Adrenal gland (tissue), 12 donors: ENCODE data around the gene GALK1. TPM values are rescaled to one million over a fixed set of nuclear protein-coding genes. Genes with fewer than 3 reads are reported as not detected.

ENCODE experiments used
- DNase-seq, 7 donors: peaks; one replicate each; pipeline ENCODE4 v3.0.0-alpha.2; 2019 to 2020
- H3K27ac ChIP-seq, 5 donors: fragments of 200-600 bp; sonication (generic) in 4 of 5; 1 replicate in 3 of 5; 2 replicates in 2 of 5; pipeline versions ENCODE4 v1.5.1 to v1.8.0; 2016 to 2020; ENCODE audit warnings: mild to moderate bottlenecking in 1 of 5
- H3K27me3 ChIP-seq: fragments of 200-600 bp; 2 replicates; pipeline ENCODE4 v1.8.0; 2021
- H3K36me3 ChIP-seq, 2 donors: fragments of 200-600 bp; replicated peaks in 1 of 2; 1 replicate in 1 of 2; 2 replicates in 1 of 2; pipeline versions ENCODE4 v1.5.1 to v1.8.0; 2018 to 2022
- H3K4me1 ChIP-seq, 2 donors: fragments of 200-600 bp; replicated peaks in 1 of 2; 1 replicate in 1 of 2; 2 replicates in 1 of 2; pipeline versions ENCODE4 v1.5.1 to v1.8.0; 2018 to 2021
- H3K4me3 ChIP-seq, 4 donors: fragments of 200-600 bp; sonication (generic) in 3 of 4; one replicate each; pipeline ENCODE4 v1.5.1; 2016 to 2018
- H3K9me3 ChIP-seq, 3 donors: fragments of 200-600 bp; sonication (generic) in 1 of 3; replicated peaks in 1 of 3; 1 replicate in 2 of 3; 2 replicates in 1 of 3; pipeline versions ENCODE4 v1.5.1 to v1.8.0; 2016 to 2021
- CTCF ChIP-seq, 6 experiments: fragments of 450-650 bp in 4 of 6; fragments of 200-600 bp in 2 of 6; sonication (generic) in 1 of 6; IDR thresholded peaks; 1 replicate in 5 of 6; 2 replicates in 1 of 6; pipeline versions ENCODE4 v1.5.1 to v1.8.0; 2016 to 2021; ENCODE audit warnings: antibody characterized with exemption in 6 of 6, mild to moderate bottlenecking in 2 of 6, moderate library complexity in 1 of 6
- POLR2A ChIP-seq, 2 donors: fragments of 450-650 bp; IDR thresholded peaks; one replicate each; pipeline ENCODE4 v1.6.1; 2017; ENCODE audit warnings: antibody characterized with exemption in 2 of 2, mild to moderate bottlenecking in 2 of 2, moderate library complexity in 1 of 2
- WGBS, 4 donors: extraction: QIAGEN DNeasy Blood & Tissue Kit in 2 of 4; methylation state at CpG; one replicate each; pipeline versions ENCODE4 v1.1.5 to v1.1.7; 2013 to 2017; 5-methylcytosine and 5-hydroxymethylcytosine counted together
- intact Hi-C, 2 donors: fragments of 100-400 bp; cut with DNase I; formaldehyde crosslinking; loops; one replicate each; pipeline versions ENCODE4 v1.14.1 to v1.15.0; 2022 to 2023
- microRNA-seq, 3 donors: library from miRNA; unstranded; fragments of <30 nt; microRNA quantifications; one replicate each; pipeline ENCODE4, GENCODE V29; 2017 to 2020
- polyA plus RNA-seq, 3 donors: library from polyadenylated mRNA; stranded (reverse); fragments of 200-250 nt in 2 of 3; fragments of 350-450 nt in 1 of 3; fragmentation: Illumina TruSeq in 1 of 3; extraction: RNeasy Lipid Tissue Mini Kit (QIAGEN cat#74804) in 1 of 3; gene quantifications; one replicate each; pipeline ENCODE4 v1.2.3, GENCODE V29; 2013 to 2014
- total RNA-seq, 9 donors: library from RNA; depleted of rRNA in 4 of 9; stranded (reverse); fragments of >200 nt in 4 of 9; fragments of 120-200 nt in 1 of 9; fragmentation: NEBNext Ultra II Directional in 1 of 9; extraction: Animal tissue kit (Norgen Biotek cat#: 25700) in 1 of 9; gene quantifications; one replicate each; pipeline versions ENCODE4 v1.1.0 to v1.2.4, GENCODE V29; 2013 to 2023
- donor health status: healthy with polysubstance abuse.
- donor health status: Bipolar disorder and iron deficiency.
- donor health status: DM: yes; HTN: yes; CAD: no.
- donor health status: DM: no; HTN: no; CAD: no.
- donor health status: DM: no; HTN: no; CAD: no.
- donor health status: DM: yes; HTN: yes; CAD: no.

GALK1 gene
- total and polyA plus RNA-seq, 12 donors, result 1.4 to 47.3 (median 25.3) TPM

DNA sequence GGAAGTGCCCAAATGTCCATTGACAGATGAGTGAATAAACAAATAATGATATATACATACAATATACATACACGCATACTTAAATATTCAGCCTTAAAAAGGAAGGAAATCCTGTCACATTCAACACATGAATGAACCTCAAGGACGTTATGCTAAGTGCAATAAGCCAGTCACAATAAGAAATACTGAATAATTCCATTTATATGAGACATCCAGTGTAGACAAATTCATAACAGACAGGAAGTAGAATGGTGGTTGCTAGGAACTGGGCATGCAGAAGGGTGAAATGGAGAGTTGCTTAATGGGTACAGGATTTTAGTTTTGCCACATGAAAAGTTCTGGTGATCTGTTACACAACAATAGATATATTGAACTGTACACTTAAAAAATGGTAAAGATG, 52.5 kb downstream of the GALK1 start:
- H3K27me3 ChIP-seq, result no peaks in the 10 kb centered on the region
- TF ChIP-seq POLR2A (IDR thresholded peaks at IDR 0.05), result no peak
- TF ChIP-seq CTCF (IDR thresholded peaks at IDR 0.05), result no peak
- WGBS, 4 donors, result 41 to 62% (median 52%) methylated on average over 2 of the region's 2 CpGs
- H3K36me3 ChIP-seq, result no peaks in the 10 kb centered on the region
- H3K4me3 ChIP-seq, result no peak overlapping the region
- no peaks in the 10 kb centered on the region for H3K9me3 ChIP-seq
- intact Hi-C loops, result no loop called here
- DNase-seq, result no peak
- no peak overlapping the region for H3K27ac ChIP-seq
- no peaks in the 10 kb centered on the region for H3K4me1 ChIP-seq

Small RNA genes within 50 kb of the gene (microRNA-seq; reads per million reads assigned to microRNA genes)
- 0.45 to 3.1 (median 1.1) reads per million in 3 donors for gene MIR4738

Other genes with a start within 250 kb of the GALK1 start
- 10 to 100 TPM; 12.9 to 90.8 (median 35.6) TPM for gene CASKIN2, start 249.7 kb downstream of the GALK1 start, total RNA-seq
- gene CASKIN2, start 249.7 kb downstream of the GALK1 start, polyA plus RNA-seq, result 10 to 100 TPM; 10.1 to 43.2 (median 28.3) TPM
- 10 to 100 TPM; 18.6 to 35.3 (median 26.4) TPM for gene TSEN54, start 248.7 kb downstream of the GALK1 start, total RNA-seq
- 10 to 100 TPM; 17.9 to 67.8 (median 56.0) TPM for gene TSEN54, start 248.7 kb downstream of the GALK1 start, polyA plus RNA-seq
- gene LLGL2, start 239.5 kb downstream of the GALK1 start, total RNA-seq, result 10 to 100 TPM in 7 of 9 donors, 1 to 10 TPM in 2; 8.9 to 40.5 (median 23.4) TPM
- 10 to 100 TPM in 2 of 3 donors, 1 to 10 TPM in 1; 1.2 to 90.3 (median 51.4) TPM for gene LLGL2, start 239.5 kb downstream of the GALK1 start, polyA plus RNA-seq
- 100 to 1,000 TPM in 1 of 9 donors, 10 to 100 TPM in 8; 20.2 to 128 (median 46.9) TPM for gene MYO15B, start 177.4 kb downstream of the GALK1 start, total RNA-seq
- 100 to 1,000 TPM in 2 of 3 donors, 1 to 10 TPM in 1; 6.2 to 455 (median 157) TPM for gene MYO15B, start 177.4 kb downstream of the GALK1 start, polyA plus RNA-seq
- 1 to 10 TPM in 1 of 9 donors, under 1 TPM in 4, not detected in 4; 0.17 to 1.1 (median 0.55) TPM for gene SMIM5, start 131.8 kb downstream of the GALK1 start, total RNA-seq
- 1 to 10 TPM in 2 of 3 donors, under 1 TPM in 1; 0.13 to 2.6 (median 1.7) TPM for gene SMIM5, start 131.8 kb downstream of the GALK1 start, polyA plus RNA-seq
- gene RECQL5, start 98.0 kb downstream of the GALK1 start, total RNA-seq, result 10 to 100 TPM; 13.9 to 49.6 (median 29.5) TPM
- gene RECQL5, start 98.0 kb downstream of the GALK1 start, polyA plus RNA-seq, result 100 to 1,000 TPM in 1 of 3 donors, 10 to 100 TPM in 2; 11.2 to 188 (median 64.9) TPM
- 100 to 1,000 TPM in 1 of 9 donors, 10 to 100 TPM in 8; 45.3 to 100 (median 64.3) TPM for gene SAP30BP, start 97.9 kb downstream of the GALK1 start, total RNA-seq
- 100 to 1,000 TPM in 2 of 3 donors, 10 to 100 TPM in 1; 73.4 to 130 (median 121) TPM for gene SAP30BP, start 97.9 kb downstream of the GALK1 start, polyA plus RNA-seq
- 1 to 10 TPM in 8 of 9 donors, under 1 TPM in 1; 1.00 to 9.4 (median 5.6) TPM for gene ITGB4, start 43.7 kb downstream of the GALK1 start, total RNA-seq
- gene ITGB4, start 43.7 kb downstream of the GALK1 start, polyA plus RNA-seq, result 10 to 100 TPM in 2 of 3 donors, 1 to 10 TPM in 1; 1.0 to 12.5 (median 12.1) TPM
- gene UNK, start 19.6 kb upstream of the GALK1 start, total RNA-seq, result 10 to 100 TPM; 15.1 to 35.5 (median 25.5) TPM
- gene UNK, start 19.6 kb upstream of the GALK1 start, polyA plus RNA-seq, result 10 to 100 TPM; 13.6 to 45.9 (median 19.0) TPM
- 10 to 100 TPM in 7 of 9 donors, 1 to 10 TPM in 2; 3.0 to 28.1 (median 12.9) TPM for gene UNC13D, start 79.2 kb upstream of the GALK1 start, total RNA-seq
- gene UNC13D, start 79.2 kb upstream of the GALK1 start, polyA plus RNA-seq, result 10 to 100 TPM in 2 of 3 donors, 1 to 10 TPM in 1; 6.6 to 47.5 (median 21.5) TPM
- gene WBP2, start 90.1 kb upstream of the GALK1 start, total RNA-seq, result 100 to 1,000 TPM in 8 of 9 donors, 10 to 100 TPM in 1; 60.4 to 292 (median 193) TPM
- gene WBP2, start 90.1 kb upstream of the GALK1 start, polyA plus RNA-seq, result 100 to 1,000 TPM; 205 to 258 (median 258) TPM
- gene TRIM47, start 113.4 kb upstream of the GALK1 start, total RNA-seq, result 10 to 100 TPM in 7 of 9 donors, 1 to 10 TPM in 2; 2.8 to 66.1 (median 23.4) TPM
- 10 to 100 TPM in 2 of 3 donors, 1 to 10 TPM in 1; 6.0 to 42.5 (median 36.5) TPM for gene TRIM47, start 113.4 kb upstream of the GALK1 start, polyA plus RNA-seq
- gene TRIM65, start 131.8 kb upstream of the GALK1 start, total RNA-seq, result 10 to 100 TPM in 7 of 9 donors, 1 to 10 TPM in 2; 6.5 to 46.9 (median 18.6) TPM
- gene TRIM65, start 131.8 kb upstream of the GALK1 start, polyA plus RNA-seq, result 10 to 100 TPM in 1 of 3 donors, 1 to 10 TPM in 2; 4.1 to 16.7 (median 5.0) TPM
- gene MRPL38, start 139.7 kb upstream of the GALK1 start, total RNA-seq, result 100 to 1,000 TPM in 4 of 9 donors, 10 to 100 TPM in 5; 36.7 to 153 (median 64.2) TPM
- gene MRPL38, start 139.7 kb upstream of the GALK1 start, polyA plus RNA-seq, result 100 to 1,000 TPM in 2 of 3 donors, 10 to 100 TPM in 1; 60.3 to 214 (median 187) TPM
- gene FBF1, start 175.8 kb upstream of the GALK1 start, total RNA-seq, result 10 to 100 TPM in 8 of 9 donors, 1 to 10 TPM in 1; 4.9 to 87.6 (median 15.3) TPM
- gene FBF1, start 175.8 kb upstream of the GALK1 start, polyA plus RNA-seq, result 10 to 100 TPM in 2 of 3 donors, 1 to 10 TPM in 1; 3.1 to 68.9 (median 26.7) TPM
- gene ACOX1, start 214.0 kb upstream of the GALK1 start, total RNA-seq, result 100 to 1,000 TPM in 2 of 9 donors, 10 to 100 TPM in 7; 60.3 to 109 (median 81.6) TPM
- gene ACOX1, start 214.0 kb upstream of the GALK1 start, polyA plus RNA-seq, result 10 to 100 TPM; 28.9 to 40.3 (median 35.3) TPM
- 10 to 100 TPM; 15.3 to 27.7 (median 25.3) TPM for gene TEN1, start 214.0 kb upstream of the GALK1 start, total RNA-seq
- 10 to 100 TPM in 2 of 3 donors, 1 to 10 TPM in 1; 8.7 to 40.0 (median 33.8) TPM for gene TEN1, start 214.0 kb upstream of the GALK1 start, polyA plus RNA-seq
- gene CDK3, start 235.7 kb upstream of the GALK1 start, total RNA-seq, result 1 to 10 TPM in 5 of 9 donors, under 1 TPM in 1, not detected in 3; 0.74 to 7.9 (median 4.9) TPM
- gene CDK3, start 235.7 kb upstream of the GALK1 start, polyA plus RNA-seq, result 10 to 100 TPM in 2 of 3 donors, 1 to 10 TPM in 1; 1.2 to 56.7 (median 30.0) TPM